ENCODE measurements around the gene COP1. TPM values are rescaled to one million over a fixed set of nuclear protein-coding genes. Genes with fewer than 3 reads are reported as not detected.
"Not testable (repeated sequence)": the region's sequence is repeated elsewhere in the genome, so short reads cannot be mapped to it uniquely, and the experiment has no call there.

COP1 gene
- total RNA-seq, 2 experiments from 2014 or later, result 41.9 to 47.2 TPM

- Mint-ChIP-seq H3K9me3 (no peaks in the 10 kb centered on the region), H3K27ac (no peak overlapping the region), H3K27me3 (no peaks in the 10 kb centered on the region), H3K36me3 (ENCODE audit: low read depth) (peaks cover 28% of the 10 kb centered on the region), H3K4me3 (no peak overlapping the region), H3K4me1 (peaks cover 8% of the 10 kb centered on the region)
- CTCF ChIA-PET, result no interaction called here
- POLR2A ChIA-PET, result no interaction called here
- no peak for DNase-seq
Measured at GRCh38 chr1:176043537-176043936, 163.5 kb downstream of the COP1 start.

DNA sequence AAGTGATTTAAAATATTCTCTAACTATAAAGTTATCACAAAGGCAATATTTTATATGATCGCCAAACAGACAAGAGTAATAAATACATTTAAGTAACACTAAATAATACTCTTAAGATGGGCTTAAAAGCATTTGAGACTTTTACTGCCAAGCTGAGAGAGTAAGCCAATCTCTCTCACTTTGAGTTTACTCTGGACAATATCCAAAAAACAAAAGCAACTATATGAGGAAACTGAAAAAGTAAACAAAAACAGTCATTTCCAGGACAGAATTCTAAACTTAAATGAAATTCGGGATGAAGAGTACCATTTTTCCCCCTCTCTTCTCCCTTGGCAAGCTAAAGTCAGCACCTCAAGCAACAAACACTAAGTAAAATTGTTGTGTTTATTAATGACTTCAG, 173.2 kb downstream of the COP1 start:
- H3K27ac Mint-ChIP-seq, result no peak overlapping the region
- H3K36me3 Mint-ChIP-seq (ENCODE audit: low read depth), result peaks cover 37% of the 10 kb centered on the region
- no peaks in the 10 kb centered on the region for H3K27me3 Mint-ChIP-seq
- CTCF ChIA-PET, result no interaction called here
- peaks cover 3% of the 10 kb centered on the region for H3K9me3 Mint-ChIP-seq
- no peak overlapping the region for H3K4me3 Mint-ChIP-seq
- POLR2A ChIA-PET, result no interaction called here
- no peak for DNase-seq
- H3K4me1 Mint-ChIP-seq, result peaks cover 2% of the 10 kb centered on the region

DNA sequence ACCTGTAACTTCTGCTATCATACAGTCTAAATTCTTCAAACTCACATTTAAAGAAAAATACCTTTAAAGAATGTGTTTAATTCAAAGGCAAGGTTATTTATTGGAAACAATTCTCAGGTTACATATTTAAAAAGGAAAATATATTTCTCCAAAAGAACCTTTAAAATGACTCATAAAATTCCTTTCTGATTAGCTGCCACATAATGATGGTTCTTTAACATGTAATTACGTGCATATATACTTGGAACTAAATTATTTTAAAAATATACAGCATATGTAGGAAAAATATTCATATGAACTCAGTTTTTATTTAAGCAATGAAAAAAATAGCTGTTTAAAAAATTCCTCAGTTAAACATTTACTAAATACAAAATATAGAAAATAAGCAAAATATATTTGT, 173.6 kb downstream of the COP1 start:
- H3K36me3 Mint-ChIP-seq (ENCODE audit: low read depth), result peaks cover 34% of the 10 kb centered on the region
- H3K4me1 Mint-ChIP-seq, result peaks cover 2% of the 10 kb centered on the region

DNA sequence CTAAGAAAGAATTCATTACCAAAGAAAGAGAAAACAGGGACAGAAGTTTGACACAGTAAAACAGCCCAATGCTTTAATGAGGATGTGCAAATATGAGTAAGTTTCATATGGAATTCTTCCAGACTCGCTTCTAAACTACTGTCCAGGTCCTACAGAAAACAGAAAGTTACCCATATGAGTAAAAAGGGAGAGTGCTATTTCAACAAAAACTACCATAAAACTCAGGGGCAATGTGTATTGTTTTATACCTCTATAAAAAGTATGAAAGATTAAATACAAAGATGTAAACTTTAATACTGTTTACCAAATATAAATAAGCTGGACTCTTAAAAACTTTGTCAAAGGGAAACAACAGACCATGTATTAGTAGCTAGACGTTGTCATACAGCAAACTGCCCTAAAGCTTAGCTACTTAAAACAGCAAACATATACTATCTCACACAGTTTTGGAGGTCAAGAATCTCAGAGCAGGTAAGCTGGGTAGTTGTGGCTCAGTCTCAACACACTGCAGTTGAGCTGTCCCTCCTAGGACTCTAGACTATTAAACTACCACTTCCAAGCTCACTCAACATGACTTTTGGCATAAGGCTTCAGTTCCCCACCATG, 174.9 kb downstream of the COP1 start:
- POLR2A ChIA-PET, result no interaction called here
- CTCF ChIA-PET, result interaction anchor here (0.9 kb wide), 1 partner anchor 16 kb away, joined by 3 read pairs; no protein-coding TSS in a partner anchor
- H3K4me1 Mint-ChIP-seq, result no peaks in the 10 kb centered on the region
- H3K4me3 Mint-ChIP-seq, result no peak overlapping the region
- H3K36me3 Mint-ChIP-seq (ENCODE audit: low read depth), result peaks cover 33% of the 10 kb centered on the region
- no peaks in the 10 kb centered on the region for H3K9me3 Mint-ChIP-seq
- no peak overlapping the region for H3K27ac Mint-ChIP-seq
- H3K27me3 Mint-ChIP-seq, result no peaks in the 10 kb centered on the region
- no peak for DNase-seq

More for the DNA sequence above, 173.6 kb downstream of the COP1 start:
- H3K9me3 Mint-ChIP-seq, result peaks cover 3% of the 10 kb centered on the region
- H3K4me3 Mint-ChIP-seq, result no peak overlapping the region
- POLR2A ChIA-PET, result no interaction called here
- no peak for DNase-seq
- CTCF ChIA-PET, result no interaction called here
- H3K27ac Mint-ChIP-seq, result no peak overlapping the region
- H3K27me3 Mint-ChIP-seq, result no peaks in the 10 kb centered on the region

GRCh38 chr1:176029609-176030008, 177.5 kb downstream of the COP1 start:
- POLR2A ChIA-PET, result no interaction called here
- peaks cover 25% of the 10 kb centered on the region for H3K36me3 Mint-ChIP-seq (ENCODE audit: low read depth)

DNA sequence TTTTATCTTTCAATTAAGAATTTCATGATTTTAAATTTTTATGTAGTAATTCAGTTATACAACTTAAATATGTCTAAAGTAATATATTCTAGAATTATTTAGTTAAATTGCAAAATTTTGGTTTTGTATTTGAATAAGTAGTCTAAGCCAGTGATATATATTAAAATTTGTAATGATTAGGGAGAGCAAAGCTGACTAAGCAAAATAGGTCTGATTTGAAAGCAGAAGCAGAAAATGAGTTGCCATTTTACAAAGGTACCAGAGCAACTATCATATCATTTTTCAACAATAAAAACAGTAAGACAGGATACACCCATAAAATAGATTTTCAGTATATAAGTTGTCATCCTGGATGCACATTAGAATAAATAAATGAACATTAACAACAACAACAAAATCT, 177.9 kb downstream of the COP1 start:
- Mint-ChIP-seq H3K27ac (no peak overlapping the region), H3K36me3 (ENCODE audit: low read depth) (peaks cover 27% of the 10 kb centered on the region), H3K27me3 (no peaks in the 10 kb centered on the region), H3K4me3 (no peak overlapping the region), H3K4me1 (no peaks in the 10 kb centered on the region), H3K9me3 (no peaks in the 10 kb centered on the region)
- ChIA-PET CTCF (no interaction called here), POLR2A (no interaction called here)
- no peak for DNase-seq

More at GRCh38 chr1:176029609-176030008, 177.5 kb downstream of the COP1 start:
- no peaks in the 10 kb centered on the region for H3K27me3 Mint-ChIP-seq
- no peak overlapping the region for H3K4me3 Mint-ChIP-seq
- no peak overlapping the region for H3K27ac Mint-ChIP-seq
- CTCF ChIA-PET, result no interaction called here
- no peak for DNase-seq
- no peaks in the 10 kb centered on the region for H3K9me3 Mint-ChIP-seq
- H3K4me1 Mint-ChIP-seq, result no peaks in the 10 kb centered on the region

DNA sequence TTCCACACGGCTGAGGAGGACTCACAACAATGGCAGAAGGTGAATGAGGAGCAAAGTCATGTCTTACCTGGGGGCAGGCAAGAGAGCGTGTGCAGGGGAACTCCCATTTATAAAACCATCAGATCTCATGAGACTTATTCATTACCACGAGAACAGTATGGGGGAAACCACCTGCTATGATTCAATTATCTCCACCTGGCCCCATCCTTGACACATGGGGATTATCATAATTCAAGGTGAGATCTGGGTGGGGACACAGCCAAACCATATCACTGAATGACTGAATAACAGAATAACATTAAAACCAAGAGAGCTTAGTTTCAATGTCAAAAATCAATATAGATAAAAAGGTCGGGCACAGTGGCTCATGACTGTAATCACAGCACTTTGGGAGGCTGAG, 179.2 kb downstream of the COP1 start:
- H3K4me1 Mint-ChIP-seq, H3K9me3 Mint-ChIP-seq, DNase-seq, H3K4me3 Mint-ChIP-seq, H3K27ac Mint-ChIP-seq, H3K27me3 Mint-ChIP-seq: not testable (repeated sequence)
- peaks cover 29% of the 10 kb centered on the region for H3K36me3 Mint-ChIP-seq (ENCODE audit: low read depth)
- CTCF ChIA-PET, result interaction anchor here (1.4 kb wide), 1 partner anchor 9 kb away, joined by 3 read pairs; no protein-coding TSS in a partner anchor
- POLR2A ChIA-PET, result interaction anchor here (0.6 kb wide), 1 partner anchor 1391 kb away, joined by 3 read pairs; no protein-coding TSS in a partner anchor

DNA sequence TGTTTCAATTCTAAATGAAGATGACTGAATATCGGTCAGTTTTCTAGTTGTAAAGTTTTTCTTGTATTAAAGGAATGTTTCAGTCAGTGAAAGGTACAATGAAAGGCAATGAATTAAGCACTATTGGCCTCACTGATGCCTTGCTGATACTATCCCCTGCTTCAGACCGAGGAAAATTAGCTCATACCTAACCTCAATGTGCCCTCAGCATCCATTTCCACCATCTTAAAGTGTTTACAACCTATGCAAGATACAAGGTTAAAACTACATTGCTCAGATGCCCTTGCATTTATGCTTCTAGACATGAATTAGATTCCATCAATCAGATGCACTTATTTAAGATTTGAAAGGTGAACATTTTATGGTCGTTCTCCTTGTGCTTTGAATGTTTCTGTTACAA, 184.5 kb downstream of the COP1 start:
- Mint-ChIP-seq H3K27me3 (no peaks in the 10 kb centered on the region), H3K4me1 (no peaks in the 10 kb centered on the region), H3K27ac (no peak overlapping the region), H3K36me3 (ENCODE audit: low read depth) (peaks cover 28% of the 10 kb centered on the region), H3K4me3 (no peak overlapping the region), H3K9me3 (no peaks in the 10 kb centered on the region)
- CTCF ChIA-PET, result no interaction called here
- DNase-seq, result no peak
- POLR2A ChIA-PET, result no interaction called here

DNA sequence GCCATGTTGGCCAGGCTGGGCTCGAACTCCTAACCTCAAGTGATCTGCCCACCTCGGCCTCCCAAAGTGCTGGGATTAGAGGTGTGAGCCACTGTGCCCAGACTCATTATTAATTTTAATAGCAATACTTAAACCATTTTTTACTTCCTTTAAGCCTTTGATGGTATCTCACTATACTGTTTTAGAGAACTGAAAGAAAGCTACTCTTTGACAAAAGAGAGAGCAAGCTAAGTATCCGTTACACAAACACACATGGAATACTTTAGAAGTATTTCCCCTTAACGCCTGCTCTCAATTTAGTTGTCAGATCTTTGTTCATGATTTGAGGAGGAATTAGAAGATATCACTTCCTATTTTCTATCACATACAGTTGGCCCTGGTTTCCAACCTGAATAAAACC, 189.4 kb downstream of the COP1 start:
- H3K4me3 Mint-ChIP-seq, result no peak overlapping the region
- H3K36me3 Mint-ChIP-seq (ENCODE audit: low read depth), result peaks cover 18% of the 10 kb centered on the region
- DNase-seq, result no peak
- POLR2A ChIA-PET, result no interaction called here
- H3K9me3 Mint-ChIP-seq, result no peaks in the 10 kb centered on the region
- H3K27ac Mint-ChIP-seq, result no peak overlapping the region
- H3K4me1 Mint-ChIP-seq, result no peaks in the 10 kb centered on the region
- H3K27me3 Mint-ChIP-seq, result no peaks in the 10 kb centered on the region
- CTCF ChIA-PET, result no interaction called here

DNA sequence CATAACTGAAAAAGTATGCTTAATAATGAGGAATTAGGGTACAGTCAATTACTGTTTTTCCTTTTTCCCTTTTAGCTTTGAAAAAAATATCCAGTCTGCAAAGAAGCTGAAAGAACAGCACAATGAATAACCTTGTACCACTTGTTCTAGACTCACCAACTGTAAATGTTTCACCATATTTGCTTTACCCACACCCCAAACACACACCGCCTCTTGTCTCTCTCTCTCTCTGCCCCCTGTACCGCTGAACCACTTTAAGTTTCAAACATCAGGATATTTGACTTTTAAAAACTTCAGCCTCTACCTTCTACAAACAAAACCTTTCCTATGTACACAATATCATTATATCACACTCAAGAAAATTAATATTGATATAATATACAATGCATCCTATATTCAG, 197.1 kb downstream of the COP1 start:
- POLR2A ChIA-PET, result no interaction called here
- CTCF ChIA-PET, result no interaction called here

GRCh38 chr1:176007756-176008389, 199.2 kb downstream of the COP1 start:
- H3K4me1 Mint-ChIP-seq, H3K27ac Mint-ChIP-seq, H3K9me3 Mint-ChIP-seq, POLR2A ChIA-PET, H3K4me3 Mint-ChIP-seq, H3K27me3 Mint-ChIP-seq, CTCF ChIA-PET, DNase-seq: not testable (repeated sequence)
- H3K36me3 Mint-ChIP-seq (ENCODE audit: low read depth), result peaks cover 21% of the 10 kb centered on the region

More for the DNA sequence above, 197.1 kb downstream of the COP1 start:
- no peak for DNase-seq
- Mint-ChIP-seq H3K27me3 (no peaks in the 10 kb centered on the region), H3K36me3 (ENCODE audit: low read depth) (peaks cover 23% of the 10 kb centered on the region), H3K27ac (no peak overlapping the region), H3K4me3 (no peak overlapping the region), H3K9me3 (peaks cover 6% of the 10 kb centered on the region), H3K4me1 (peaks cover 2% of the 10 kb centered on the region)

DNA sequence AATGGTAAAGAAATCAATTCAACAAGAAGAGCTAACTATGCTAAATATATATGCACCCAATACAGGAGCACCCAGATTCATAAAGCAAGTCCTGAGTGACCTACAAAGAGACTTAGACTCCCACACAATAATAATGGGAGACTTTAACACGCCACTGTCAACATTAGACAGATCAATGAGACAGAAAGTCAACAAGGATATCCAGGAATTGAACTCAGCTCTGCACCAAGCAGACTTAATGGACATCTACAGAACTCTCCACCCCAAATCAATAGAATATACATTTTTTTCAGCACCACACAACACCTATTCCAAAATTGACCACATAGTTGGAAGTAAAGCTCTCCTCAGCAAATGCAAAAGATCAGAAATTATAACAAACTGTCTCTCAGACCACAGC, 212.4 kb downstream of the COP1 start:
- H3K4me1 Mint-ChIP-seq, CTCF ChIA-PET, POLR2A ChIA-PET, H3K27me3 Mint-ChIP-seq, H3K27ac Mint-ChIP-seq, H3K9me3 Mint-ChIP-seq, H3K4me3 Mint-ChIP-seq, DNase-seq: not testable (repeated sequence)
- H3K36me3 Mint-ChIP-seq (ENCODE audit: low read depth), result peaks cover 24% of the 10 kb centered on the region

DNA sequence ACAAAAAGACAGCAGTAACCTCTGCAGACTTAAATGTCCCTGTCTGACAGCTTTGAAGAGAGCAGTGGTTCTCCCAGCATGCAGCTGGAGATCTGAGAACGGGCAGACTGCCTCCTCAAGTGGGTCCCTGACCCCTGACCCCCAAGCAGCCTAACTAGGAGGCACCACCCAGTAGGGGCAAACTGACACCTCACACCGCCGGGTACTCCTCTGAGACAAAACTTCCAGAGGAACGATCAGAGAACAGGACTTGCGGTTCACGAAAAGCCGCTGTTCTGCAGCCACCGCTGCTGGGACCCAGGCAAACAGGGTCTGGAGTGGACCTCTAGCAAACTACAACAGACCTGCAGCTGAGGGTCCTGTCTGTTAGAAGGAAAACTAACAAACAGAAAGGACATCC, 214.3 kb downstream of the COP1 start:
- H3K4me3 Mint-ChIP-seq, CTCF ChIA-PET, H3K4me1 Mint-ChIP-seq, H3K27me3 Mint-ChIP-seq, POLR2A ChIA-PET, DNase-seq, H3K27ac Mint-ChIP-seq, H3K9me3 Mint-ChIP-seq: not testable (repeated sequence)
- H3K36me3 Mint-ChIP-seq (ENCODE audit: low read depth), result peaks cover 32% of the 10 kb centered on the region

DNA sequence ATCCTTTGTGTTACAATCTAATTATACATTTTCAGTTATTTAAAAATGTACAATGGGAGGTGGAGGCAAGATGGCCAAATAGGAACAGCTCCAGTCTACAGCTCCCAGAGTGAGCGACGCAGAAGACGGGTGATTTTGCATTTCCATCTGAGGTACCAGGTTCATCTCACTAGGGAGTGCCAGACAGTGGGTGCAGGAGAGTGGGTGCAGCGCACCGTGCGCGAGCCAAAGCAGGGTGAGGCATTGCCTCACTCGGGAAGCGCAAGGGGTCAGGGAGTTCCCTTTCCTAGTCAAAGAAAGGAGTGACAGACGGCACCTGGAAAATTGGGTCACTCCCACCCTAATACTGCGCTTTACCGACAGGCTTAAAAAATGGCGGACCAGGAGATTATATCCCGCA, 214.9 kb downstream of the COP1 start:
- H3K36me3 Mint-ChIP-seq (ENCODE audit: low read depth), result peaks cover 34% of the 10 kb centered on the region
- H3K4me3 Mint-ChIP-seq, POLR2A ChIA-PET: not testable (repeated sequence)

More for the DNA sequence above, 214.9 kb downstream of the COP1 start:
- H3K27me3 Mint-ChIP-seq, CTCF ChIA-PET, H3K9me3 Mint-ChIP-seq, DNase-seq, H3K27ac Mint-ChIP-seq, H3K4me1 Mint-ChIP-seq: not testable (repeated sequence)
